GM18511 (cell line): ENCODE results near the gene MARK4.
"Not testable (repeated sequence)": the region's sequence is repeated elsewhere in the genome, so short reads cannot be mapped to it uniquely, and the experiment has no call there.

Experiments
- ATAC-seq: cut with Tn5 transposase; IDR thresholded peaks from one replicate; pipeline ENCODE4 v1.9.1; 2021; ENCODE audit warnings: mild to moderate bottlenecking, moderate library complexity; ENCODE audit not compliant: unreplicated experiment

The MARK4 gene

DNA sequence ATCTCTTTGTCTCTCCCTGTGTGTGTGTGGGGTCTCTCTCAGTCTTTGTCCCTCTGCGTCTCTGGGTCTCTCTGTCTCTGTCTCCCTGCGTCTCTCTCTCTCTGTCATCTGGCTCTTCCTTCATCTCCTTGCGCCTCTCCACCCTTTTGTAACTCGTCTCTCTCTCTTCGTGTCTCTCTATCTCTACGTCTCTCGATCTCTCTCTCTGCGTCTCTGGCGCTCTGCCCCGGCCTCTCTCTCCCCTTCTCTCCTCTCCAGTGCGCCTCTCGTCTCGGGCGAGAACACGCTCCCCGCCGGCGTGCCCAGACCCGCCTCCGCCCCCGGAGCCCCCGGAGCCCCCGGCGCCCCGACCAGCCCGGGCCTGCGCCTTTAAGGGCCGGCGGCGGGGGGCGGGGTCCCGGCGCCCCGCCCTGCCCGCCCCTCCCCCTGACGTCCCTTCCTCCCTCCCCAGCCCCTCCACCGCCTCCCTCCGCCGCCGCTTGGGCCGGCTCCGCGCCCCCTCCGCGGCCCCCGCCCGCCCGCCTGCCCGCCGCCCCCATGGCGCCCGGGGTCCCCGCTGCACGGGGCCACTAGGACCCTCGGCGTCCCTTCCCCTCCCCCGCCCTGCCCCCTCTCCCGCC is at the start of gene MARK4:
Gene MARK4, plus strand, starts transcription at position 440 of the 620 bp plus-strand sequence. CDS start 318 bp downstream, outside the sequence.
- no peak for ATAC-seq

DNA sequence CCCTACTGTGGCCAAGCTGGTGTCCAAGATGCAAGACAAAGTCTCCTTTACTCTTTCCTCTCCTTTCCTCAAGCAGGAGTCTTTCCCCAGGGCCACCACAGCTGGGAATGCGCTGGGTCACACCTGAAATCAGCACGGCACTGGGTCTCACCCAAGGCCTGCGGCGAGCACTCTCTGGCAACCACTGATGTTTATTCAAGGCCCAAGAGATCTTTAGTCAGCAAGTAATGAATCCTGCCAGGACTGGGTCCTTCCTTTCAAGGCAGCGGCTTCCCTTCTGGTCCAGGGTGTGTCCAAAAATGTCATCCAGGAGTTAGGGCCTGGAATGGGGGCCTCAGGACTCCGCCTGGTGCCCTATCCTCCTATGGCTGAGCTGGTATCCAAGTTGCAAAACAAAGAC is 48.4 kb upstream of the MARK4 start:
- ATAC-seq = no peak

DNA sequence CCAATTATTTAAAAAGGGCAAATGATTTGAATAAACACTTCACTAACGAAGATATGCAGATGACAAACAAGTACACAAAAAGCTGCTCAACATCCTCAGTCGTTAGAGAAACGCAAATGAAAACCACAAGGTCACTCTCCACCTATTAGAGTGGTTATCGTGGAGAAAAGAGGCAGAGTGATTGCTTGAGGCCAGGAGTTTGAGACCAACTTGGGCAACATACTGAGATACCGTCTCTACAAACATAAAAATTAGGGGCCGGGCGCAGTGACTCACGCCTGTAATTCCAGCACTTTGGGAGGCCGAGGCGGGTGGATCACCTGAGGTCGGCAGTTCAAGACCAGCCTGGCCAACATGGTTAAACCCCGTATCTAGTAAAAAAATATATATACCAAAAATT is 45.3 kb upstream of the MARK4 start:
- no peak for ATAC-seq

DNA sequence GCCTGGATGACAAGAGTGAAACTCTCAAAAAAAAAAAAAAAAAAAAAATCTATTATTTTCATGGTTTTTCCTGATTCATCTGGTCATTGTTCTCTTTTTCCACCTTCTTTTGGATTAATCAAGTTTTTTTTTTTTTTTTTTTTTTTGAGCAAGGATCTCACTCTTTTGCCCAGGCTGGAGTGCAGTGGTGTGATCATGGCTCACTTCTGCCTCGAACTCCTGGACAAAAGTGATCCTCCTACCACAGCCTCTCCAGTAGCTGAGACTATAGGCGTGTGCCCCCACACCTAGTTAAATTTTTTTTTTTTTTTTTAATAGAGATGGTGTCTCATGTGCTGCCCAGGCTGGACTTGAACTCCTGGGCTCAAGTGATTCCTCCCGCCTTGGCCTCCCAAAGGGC is 44.7 kb upstream of the MARK4 start:
- ATAC-seq = no peak

DNA sequence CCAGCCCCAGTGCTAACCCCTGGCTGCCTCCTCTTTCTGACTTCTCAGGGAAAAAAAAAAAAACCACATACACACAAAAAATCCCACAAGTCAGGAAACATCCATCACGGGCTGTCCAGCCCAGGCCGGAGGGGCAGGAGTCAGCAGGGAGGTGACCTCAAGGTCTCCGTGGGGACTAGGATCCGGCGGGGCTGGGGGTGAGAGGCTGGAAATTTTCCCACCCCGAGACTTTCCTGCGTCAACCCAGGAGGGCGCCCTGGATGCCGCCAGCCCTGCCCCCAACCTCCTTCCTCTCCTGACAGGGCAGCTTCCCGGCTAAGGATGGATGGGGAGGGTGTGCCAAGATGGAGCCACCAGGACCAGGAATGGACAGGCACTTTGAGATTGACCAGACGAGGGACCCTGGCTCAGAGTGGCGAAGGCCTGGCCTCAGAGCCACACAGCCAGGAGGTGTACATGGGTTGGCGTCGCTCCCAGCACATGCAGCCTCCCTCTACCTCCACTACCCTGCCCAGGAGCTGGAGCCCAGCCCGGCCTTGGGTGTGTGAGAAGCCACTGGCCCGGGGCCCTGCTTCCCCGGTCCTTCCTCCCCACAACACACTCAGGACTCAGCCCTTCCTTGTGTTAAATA is 39.2 kb upstream of the MARK4 start:
- ATAC-seq = no peak

DNA sequence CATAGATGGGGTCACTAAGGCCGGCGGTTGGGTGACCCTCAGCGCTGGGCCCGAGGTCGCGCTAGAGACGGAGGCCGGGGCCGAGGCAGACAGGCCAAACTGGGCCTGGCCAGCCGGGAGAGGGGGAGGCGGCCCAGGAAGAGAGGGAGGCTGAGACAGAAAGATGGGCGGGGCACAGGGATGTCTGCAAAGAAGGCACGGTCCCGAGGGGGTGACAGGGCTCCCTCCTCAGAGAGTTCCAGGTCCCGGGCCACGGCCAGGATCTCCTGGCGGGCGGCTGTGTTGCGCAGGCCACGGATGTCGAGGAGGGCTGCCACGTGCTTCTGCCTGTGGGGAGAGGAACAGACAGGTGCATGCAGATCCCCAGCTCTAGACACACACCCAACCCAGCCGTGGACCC is 38.0 kb upstream of the MARK4 start:
- no peak for ATAC-seq

DNA sequence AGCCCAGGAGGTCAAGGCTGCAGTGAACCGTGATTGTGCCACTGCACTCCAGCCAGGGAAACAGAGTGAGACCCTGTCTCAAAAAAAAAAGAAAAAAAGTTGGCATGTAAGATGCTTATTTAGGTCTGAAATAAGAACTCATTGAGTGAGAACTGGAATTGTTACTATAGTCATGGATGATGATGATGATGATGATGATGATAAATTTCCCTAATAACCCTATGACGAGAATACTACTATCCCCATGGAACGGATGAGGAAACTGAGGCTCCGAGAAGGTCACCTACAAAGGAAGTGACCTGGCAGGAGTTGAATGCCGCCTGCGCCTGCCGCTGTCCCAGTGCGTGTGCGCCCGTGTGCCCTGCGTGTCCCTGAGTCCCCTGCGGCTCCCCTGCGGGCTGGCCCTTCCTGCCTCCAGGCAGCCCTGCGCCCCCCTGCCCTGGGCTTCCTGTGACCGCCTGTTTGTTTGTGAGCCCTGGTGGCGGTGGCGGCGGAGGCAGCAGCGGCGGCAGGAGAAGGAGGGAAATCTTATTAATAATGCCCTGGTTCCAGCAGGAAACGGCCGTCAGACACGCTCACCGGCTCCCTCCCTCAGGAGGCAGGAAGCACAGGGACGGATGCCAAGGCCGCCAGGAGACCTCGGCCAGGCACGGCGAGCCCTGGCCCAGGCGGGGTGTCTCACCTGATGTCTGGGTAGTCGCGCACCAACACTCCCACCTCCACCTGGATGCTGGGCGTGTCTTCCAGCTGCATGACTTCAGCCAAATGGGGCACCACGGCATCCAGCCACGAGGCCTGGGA is 35.5 kb upstream of the MARK4 start:
- no peak for ATAC-seq

DNA sequence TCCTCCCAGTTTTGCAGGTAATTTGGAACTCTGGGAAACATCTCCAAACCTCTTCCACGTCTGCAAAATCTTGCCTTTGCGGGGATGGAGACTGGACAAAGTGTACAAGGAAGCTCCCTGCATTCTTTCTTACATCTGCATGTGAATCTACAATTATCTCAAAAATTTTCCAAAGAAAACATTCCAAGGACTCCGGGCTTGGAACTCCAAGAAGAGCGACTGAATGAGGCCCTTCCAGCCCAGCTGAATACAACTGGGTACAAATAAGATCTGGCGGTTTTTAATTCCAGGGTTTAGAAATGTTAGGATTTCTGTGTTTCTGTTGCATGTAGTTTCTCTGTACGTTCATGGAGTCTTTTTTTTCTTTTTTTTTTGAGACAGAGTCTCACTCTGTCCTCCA is 34.4 kb upstream of the MARK4 start:
- no peak for ATAC-seq

DNA sequence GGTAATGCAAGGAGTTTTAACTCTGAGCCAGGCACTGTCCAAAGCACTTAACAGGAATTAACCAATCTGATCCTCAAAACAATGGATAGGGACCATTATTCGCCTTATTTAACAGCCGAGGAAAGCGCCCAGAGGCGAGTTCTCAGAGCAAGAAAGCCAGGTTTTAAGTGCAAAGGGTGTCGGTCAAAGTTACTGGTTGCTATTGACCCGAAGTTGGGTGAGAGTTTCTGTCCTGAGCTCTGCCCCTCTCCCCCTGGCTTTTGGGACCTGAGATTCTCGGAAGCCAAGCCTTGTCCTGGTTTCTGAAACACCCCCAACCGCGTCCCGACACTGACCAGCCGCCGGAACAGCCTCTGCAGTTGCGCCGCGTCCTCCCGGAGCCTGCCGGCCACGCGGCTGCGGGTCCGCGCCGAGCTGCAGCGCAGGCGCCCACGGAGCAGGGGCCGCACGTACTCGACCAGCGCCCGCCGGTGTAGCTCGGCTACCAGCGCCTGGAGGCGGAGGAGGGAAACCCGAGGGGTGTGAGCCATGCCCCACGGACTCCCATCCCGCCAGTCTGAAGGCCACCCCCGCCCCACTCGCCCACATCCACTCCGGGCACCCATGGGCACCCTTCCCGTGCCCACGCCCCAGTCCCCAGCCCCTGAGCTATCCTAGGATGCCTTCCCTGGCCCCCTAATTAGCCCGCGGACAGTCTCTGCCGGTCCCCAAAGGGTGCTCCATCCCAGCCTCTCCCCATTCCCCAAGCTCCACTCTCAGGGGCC is 33.7 kb upstream of the MARK4 start:
- no peak for ATAC-seq

DNA sequence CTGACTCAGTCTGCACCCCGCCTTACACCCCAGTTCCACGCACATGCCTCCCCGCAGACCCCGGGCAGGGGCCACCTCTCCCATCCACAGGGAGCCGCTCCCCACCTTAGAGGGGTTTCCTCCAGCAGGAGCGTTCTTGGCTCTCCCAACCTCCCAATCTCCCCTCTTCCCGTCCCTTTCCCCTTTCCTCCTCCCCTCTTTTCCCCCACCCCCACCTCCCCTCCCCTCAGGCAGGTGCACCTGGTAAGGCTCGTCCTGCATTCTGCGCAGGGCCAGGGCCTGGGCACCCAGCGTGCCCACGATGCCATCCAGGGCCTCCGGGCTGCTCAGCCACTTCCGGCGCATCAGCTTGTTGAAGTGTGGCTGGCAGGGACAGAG is 33.1 kb upstream of the MARK4 start:
- ATAC-seq = no peak

DNA sequence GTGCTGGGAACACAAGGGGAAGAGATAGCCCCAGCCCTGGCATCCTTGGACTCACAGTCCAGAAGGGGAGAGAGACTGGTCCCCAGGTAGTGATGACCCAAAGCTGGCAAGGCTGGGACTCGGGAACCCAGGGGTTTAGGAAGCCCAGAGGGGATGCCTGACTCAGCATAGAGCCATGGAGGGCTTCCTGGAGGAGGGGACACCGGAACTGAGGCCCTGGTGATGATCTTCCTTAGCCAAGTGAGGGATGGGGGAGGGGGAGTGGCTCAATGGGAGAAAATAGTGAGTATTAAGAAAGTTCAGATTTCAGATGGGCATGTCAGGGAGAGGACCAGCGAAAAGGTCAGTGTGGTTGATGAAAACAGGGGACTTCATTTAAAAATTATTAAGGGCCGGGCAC is 32.6 kb upstream of the MARK4 start:
- ATAC-seq = no peak

DNA sequence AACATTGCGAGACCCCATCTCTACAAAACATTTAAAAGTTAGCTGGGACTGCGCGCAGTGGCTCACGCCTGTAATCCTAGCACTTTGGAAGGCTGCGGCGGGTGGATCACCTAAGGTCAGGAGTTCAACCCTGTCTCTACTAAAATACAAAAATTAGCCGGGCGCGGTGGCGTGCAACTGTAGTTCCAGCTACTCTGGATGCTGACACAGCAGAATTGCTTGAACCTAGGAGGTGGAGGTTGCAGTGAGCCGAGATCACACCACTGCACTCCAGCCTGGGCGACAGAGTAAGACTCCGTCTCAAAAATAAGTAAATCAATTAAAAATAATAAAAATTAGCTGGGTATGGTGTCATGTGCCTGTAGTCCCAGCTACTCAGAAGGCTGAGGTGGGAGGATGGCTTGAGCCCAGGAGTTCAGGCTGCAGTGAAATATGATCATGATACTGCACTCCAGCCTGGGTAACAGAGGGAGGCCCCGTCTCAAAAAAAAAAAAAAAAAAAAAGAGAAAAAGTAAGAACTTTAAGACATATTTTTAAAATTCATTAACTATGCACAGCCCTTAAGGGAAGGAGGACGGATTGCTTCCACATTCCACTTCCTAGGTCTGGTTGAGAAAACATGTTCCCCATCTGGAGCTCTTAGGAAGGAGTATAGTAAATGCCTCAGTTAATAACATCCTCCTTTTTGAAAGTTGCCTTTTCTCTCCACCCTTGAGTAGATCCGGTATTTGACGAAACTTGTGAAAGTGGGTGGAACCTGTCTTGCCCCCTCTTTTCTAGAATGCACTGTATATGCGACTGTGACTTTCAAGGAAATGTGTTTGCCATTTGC is 31.9 kb upstream of the MARK4 start:
- ATAC-seq = no peak

DNA sequence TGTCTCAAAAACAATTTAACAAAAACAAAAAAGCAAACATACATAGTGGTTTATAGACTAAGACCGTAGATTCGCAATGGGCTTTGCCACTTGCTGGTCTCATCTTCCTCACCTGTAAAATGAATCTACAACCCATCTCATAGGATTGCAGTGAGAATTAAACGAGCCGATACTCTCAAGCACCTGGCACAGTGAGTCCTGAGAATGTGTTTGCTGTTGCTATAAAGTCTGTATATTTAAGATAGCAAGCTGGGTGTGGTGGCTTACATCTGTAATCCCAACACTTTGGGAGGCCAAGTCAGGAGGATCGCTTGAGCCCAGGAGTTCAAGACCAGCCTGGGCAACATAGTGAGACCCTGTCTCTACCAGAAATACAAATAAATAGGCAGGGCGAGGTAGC is 28.3 kb upstream of the MARK4 start:
- no peak for ATAC-seq

DNA sequence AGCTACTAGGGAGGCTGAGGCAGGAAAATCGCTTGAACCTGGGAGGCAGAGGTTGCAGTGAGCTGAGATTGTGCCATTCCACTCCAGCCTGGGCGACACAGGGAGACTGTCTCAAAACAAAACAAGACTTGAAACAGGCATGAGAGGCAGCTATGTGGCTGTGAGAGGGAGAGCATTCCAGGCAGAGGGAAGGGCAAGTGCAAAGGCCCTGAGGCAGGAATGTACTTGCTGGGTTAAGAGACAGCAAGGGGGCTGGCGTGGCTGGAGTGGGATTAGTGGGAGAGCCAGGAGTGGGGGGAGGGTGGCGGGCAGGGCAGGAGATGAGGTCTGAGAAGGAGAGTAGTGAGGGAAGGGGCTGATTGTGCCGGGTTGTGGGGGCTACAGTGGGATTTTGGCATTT is 27.2 kb upstream of the MARK4 start:
- ATAC-seq = no peak

DNA sequence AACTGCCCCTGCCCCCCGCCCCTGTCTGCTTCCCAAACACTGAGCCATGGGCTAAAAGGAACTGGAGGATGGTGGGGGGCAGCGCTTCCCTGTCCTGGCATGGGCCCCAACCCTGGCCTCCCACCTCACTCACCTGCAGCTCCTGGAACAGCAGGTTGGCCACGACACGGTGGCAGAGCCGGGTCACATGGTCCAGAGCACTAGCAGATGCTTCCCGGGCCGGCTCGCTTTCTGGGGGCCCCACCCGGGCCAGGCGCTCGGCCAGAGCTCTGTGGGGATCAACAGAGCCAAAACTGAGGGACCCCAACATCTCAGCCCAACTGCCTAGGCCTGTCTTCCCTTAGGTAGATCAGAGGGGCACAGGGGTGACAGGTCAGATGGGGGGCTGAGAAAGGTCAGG is 26.4 kb upstream of the MARK4 start:
- no peak for ATAC-seq

DNA sequence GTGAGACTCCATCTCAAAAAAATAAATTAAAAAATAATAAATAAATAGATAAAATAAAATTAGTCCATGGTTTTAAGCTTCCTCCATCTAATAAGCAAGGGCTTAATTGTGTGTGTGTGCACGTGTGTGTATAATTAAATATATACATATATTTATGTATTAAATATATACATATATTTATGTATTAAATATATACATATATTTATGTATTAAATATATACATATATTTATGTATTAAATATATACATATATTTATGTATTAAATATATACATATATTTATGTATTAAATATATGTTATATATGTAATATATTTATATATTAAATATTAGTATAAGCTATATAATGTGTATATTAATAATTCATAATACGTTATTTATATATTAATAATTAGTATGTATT is 22.0 kb upstream of the MARK4 start:
- not testable (repeated sequence) for ATAC-seq

DNA sequence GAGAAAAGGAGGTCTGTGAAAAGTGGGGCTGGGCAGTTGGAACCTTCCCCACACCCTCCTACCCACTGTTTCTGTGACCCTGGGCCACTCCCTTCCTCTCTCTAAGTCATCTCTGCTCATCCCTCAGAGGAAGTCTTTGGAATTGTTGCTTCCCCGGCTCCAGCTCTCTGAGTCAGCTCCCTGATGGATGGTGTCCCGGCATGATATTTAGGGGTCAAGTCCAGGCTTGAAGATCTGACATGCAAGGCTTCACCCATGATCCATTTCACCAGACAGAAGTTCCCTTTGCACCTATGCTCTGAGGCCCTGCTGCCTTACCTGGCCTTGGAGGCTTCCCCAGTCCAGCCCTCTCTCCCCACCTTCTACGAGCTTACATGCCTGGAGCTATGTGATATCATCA is 19.2 kb upstream of the MARK4 start:
- ATAC-seq = no peak

DNA sequence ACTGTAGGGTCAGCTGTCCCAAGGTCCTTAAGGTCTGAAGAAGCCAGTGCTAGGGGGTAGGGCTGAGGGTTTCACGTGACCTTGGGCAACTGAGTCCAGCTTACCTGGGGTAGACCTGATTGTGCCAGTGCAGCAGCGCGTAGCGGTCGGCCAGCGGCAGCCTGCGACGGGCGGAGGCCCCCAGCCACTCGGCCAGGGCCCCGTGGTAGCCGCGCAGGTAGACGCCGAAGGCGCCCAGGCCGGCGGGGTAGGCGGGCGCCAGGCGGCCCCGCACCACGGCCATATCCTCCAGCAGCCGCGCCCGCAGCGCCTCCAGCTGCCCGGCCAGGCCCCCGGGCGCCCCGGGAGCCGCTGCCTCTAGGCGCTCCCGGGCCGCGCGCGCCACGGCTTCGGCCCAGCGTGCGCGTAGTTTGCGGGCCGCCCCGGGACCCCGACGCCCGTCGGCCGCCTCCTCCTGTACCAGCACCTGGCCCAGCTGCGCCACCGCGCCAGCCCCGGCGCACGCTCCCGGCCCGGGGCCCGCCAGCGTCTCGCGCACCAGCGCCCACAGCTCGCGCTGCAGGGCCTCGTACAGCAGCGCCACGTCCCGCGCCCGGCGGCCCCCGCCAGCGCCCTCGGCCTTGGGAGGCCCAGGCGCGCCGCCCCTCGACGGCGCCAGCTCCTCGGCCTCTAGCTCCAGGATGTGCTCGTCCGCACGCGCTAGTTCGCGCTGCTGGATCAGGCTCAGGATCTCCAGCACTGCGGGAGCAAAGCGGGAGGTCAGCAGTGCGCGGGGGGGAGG is 16.8 kb upstream of the MARK4 start:
- ATAC-seq = no peak

DNA sequence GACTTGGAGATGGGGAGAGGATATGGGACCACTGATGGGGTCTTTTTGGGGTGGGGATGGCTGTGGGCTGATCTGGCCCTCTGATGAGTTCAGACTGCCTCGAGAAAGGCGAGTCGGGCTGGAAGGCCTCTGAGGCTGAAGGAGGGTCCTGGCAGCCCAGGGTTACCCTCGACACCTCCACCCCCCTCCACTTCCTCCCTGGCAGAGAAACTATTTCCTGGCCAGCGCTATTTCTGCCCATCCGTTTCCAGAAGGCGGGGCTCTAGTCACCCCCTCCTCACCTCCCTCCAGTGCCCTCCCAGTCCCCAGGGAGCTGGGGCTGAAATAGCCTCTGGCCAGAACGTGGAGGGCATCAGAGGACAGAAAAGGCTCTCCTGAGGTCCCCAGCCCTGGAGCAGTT is 15.6 kb upstream of the MARK4 start:
- ATAC-seq = no peak

DNA sequence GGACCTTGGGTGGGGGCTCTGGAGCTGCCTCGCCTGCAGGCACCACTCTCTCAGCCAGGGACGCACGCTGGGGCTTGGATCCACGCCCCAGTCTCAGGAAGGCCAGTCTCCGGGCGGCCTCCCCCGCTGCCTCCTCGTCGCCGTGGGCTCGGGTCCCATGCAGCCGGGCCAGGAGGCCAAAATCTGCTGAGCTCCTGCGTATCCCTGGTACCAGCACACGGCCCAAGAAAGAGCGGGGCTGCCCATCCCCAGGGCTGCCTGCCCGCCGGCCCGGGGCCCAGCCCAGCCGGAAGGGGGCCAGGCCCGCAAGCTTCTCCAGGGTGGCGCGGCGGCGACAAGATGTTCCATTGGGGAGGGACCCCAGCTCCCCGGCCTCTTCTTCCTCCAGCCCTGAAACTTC is 12.5 kb upstream of the MARK4 start:
- ATAC-seq = no peak
